ENCODE results near the gene TMA7.

TMA7 gene

DNA sequence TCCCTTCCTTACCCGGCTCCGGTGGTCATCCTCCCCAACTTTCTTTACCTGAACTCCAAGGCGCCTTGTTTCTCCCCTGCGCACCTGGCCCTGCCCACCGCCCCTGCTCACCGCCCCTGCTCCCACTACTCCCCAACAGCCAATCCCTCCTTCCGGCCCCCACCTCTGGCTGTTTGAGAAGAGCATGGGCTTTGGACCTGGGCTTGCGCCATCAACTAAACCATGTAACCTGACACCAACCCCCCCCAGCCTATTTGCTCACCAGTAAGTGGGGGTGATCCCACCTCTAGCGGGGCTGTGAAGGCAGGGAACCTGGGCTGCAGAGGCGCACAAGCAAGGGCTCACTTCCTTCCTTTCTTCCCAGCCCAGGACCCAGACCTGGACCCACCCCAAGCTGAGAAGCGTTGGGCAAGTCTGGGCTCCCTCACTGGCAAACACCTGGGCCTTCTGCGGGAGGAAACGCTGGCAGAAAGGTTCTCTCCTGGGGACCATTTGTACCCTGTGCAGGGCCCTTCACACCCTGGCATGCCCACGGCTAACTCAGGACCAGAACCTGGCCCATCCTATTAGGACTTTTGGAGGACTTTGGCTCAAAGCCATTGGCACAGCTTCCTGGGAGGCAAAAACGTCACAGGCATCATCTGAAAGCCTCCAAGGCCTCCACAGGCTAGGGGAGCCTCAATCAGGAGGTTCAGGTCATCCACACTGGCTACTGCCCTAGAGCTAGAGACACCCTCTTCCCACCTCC lies 9.9 kb upstream of the TMA7 start, which contains the start of gene PLXNB1 (continued):
- TF ChIP-seq, protein P1, sequence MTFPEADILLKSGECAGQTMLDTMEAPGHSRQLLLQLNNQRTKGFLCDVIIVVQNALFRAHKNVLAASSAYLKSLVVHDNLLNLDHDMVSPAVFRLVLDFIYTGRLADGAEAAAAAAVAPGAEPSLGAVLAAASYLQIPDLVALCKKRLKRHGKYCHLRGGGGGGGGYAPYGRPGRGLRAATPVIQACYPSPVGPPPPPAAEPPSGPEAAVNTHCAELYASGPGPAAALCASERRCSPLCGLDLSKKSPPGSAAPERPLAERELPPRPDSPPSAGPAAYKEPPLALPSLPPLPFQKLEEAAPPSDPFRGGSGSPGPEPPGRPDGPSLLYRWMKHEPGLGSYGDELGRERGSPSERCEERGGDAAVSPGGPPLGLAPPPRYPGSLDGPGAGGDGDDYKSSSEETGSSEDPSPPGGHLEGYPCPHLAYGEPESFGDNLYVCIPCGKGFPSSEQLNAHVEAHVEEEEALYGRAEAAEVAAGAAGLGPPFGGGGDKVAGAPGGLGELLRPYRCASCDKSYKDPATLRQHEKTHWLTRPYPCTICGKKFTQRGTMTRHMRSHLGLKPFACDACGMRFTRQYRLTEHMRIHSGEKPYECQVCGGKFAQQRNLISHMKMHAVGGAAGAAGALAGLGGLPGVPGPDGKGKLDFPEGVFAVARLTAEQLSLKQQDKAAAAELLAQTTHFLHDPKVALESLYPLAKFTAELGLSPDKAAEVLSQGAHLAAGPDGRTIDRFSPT (tag by site-specific recombination; IDR thresholded peaks at IDR 0.05), result peak; percentile 32; the same call in 1 of the 2 replicates
- 0 out of 2 replicates have a peak, but pooled peaks have one; percentile 26 for TF ChIP-seq BCL11B (tag by site-specific recombination; IDR thresholded peaks at IDR 0.05; ENCODE audit: low read depth)
- TF ChIP-seq KLF9 (tag by site-specific recombination; IDR thresholded peaks at IDR 0.05; ENCODE audit: low read depth), result peak; percentile 53; the same call in 1 of the 2 replicates
- TF ChIP-seq KLF16 (tag by site-specific recombination; IDR thresholded peaks at IDR 0.05), result peak; percentile 53; the same call in 1 of the 2 replicates
- peak; percentile 82 for TF ChIP-seq ZBTB8A (tag by site-specific recombination; IDR thresholded peaks at IDR 0.05)
- TF ChIP-seq, protein P2, sequence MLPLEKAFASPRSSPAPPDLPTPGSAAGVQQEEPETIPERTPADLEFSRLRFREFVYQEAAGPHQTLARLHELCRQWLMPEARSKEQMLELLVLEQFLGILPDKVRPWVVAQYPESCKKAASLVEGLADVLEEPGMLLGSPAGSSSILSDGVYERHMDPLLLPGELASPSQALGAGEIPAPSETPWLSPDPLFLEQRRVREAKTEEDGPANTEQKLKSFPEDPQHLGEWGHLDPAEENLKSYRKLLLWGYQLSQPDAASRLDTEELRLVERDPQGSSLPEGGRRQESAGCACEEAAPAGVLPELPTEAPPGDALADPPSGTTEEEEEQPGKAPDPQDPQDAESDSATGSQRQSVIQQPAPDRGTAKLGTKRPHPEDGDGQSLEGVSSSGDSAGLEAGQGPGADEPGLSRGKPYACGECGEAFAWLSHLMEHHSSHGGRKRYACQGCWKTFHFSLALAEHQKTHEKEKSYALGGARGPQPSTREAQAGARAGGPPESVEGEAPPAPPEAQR (tag by site-specific recombination; IDR thresholded peaks at IDR 0.05), result no peak
- peak; percentile 51; the same call in 1 of the 2 replicates for TF ChIP-seq KLF7 (tag by site-specific recombination; IDR thresholded peaks at IDR 0.05; ENCODE audit: borderline replicate concordance)
- TF ChIP-seq ZNF791 (tag by site-specific recombination; IDR thresholded peaks at IDR 0.05), result no peak
- peak; percentile 66 for TF ChIP-seq SP3 (tag by site-specific recombination; IDR thresholded peaks at IDR 0.05)
- peak; percentile 42; the same call in 1 of the 2 replicates for TF ChIP-seq ZNF2 (tag by site-specific recombination; IDR thresholded peaks at IDR 0.05)
- no peak for TF ChIP-seq ZNF266 (tag by site-specific recombination; IDR thresholded peaks at IDR 0.05; ENCODE audit: low read depth)
- TF ChIP-seq ZNF248 (tag by site-specific recombination; IDR thresholded peaks at IDR 0.05), result no peak
- TF ChIP-seq, protein P3, sequence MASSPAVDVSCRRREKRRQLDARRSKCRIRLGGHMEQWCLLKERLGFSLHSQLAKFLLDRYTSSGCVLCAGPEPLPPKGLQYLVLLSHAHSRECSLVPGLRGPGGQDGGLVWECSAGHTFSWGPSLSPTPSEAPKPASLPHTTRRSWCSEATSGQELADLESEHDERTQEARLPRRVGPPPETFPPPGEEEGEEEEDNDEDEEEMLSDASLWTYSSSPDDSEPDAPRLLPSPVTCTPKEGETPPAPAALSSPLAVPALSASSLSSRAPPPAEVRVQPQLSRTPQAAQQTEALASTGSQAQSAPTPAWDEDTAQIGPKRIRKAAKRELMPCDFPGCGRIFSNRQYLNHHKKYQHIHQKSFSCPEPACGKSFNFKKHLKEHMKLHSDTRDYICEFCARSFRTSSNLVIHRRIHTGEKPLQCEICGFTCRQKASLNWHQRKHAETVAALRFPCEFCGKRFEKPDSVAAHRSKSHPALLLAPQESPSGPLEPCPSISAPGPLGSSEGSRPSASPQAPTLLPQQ (tag by site-specific recombination; IDR thresholded peaks at IDR 0.05), result peak; percentile 43
- TF ChIP-seq KLF1 (tag by site-specific recombination; IDR thresholded peaks at IDR 0.05), result 0 out of 2 replicates have a peak, but pooled peaks have one; percentile 48
- peak; percentile 77 for TF ChIP-seq ZNF335 (tag by site-specific recombination; conservative IDR thresholded peaks at IDR 0.05)
- TF ChIP-seq, protein P4, sequence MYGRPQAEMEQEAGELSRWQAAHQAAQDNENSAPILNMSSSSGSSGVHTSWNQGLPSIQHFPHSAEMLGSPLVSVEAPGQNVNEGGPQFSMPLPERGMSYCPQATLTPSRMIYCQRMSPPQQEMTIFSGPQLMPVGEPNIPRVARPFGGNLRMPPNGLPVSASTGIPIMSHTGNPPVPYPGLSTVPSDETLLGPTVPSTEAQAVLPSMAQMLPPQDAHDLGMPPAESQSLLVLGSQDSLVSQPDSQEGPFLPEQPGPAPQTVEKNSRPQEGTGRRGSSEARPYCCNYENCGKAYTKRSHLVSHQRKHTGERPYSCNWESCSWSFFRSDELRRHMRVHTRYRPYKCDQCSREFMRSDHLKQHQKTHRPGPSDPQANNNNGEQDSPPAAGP (tag by site-specific recombination; IDR thresholded peaks at IDR 0.05), result peak; percentile 79
- TF ChIP-seq PRDM1 (tag by site-specific recombination; IDR thresholded peaks at IDR 0.05), result 0 out of 2 replicates have a peak, but pooled peaks have one; percentile 13
- TF ChIP-seq ZBTB1 (tag by site-specific recombination; IDR thresholded peaks at IDR 0.05), result no peak
- TF ChIP-seq, protein P5, sequence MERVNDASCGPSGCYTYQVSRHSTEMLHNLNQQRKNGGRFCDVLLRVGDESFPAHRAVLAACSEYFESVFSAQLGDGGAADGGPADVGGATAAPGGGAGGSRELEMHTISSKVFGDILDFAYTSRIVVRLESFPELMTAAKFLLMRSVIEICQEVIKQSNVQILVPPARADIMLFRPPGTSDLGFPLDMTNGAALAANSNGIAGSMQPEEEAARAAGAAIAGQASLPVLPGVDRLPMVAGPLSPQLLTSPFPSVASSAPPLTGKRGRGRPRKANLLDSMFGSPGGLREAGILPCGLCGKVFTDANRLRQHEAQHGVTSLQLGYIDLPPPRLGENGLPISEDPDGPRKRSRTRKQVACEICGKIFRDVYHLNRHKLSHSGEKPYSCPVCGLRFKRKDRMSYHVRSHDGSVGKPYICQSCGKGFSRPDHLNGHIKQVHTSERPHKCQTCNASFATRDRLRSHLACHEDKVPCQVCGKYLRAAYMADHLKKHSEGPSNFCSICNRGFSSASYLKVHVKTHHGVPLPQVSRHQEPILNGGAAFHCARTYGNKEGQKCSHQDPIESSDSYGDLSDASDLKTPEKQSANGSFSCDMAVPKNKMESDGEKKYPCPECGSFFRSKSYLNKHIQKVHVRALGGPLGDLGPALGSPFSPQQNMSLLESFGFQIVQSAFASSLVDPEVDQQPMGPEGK (tag by site-specific recombination; IDR thresholded peaks at IDR 0.05), result peak; percentile 97
- TF ChIP-seq, protein P6, sequence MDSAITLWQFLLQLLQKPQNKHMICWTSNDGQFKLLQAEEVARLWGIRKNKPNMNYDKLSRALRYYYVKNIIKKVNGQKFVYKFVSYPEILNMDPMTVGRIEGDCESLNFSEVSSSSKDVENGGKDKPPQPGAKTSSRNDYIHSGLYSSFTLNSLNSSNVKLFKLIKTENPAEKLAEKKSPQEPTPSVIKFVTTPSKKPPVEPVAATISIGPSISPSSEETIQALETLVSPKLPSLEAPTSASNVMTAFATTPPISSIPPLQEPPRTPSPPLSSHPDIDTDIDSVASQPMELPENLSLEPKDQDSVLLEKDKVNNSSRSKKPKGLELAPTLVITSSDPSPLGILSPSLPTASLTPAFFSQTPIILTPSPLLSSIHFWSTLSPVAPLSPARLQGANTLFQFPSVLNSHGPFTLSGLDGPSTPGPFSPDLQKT (IDR thresholded peaks at IDR 0.05; ENCODE audit: borderline replicate concordance, low read depth, low read length), result no peak
- TF ChIP-seq, protein P7, sequence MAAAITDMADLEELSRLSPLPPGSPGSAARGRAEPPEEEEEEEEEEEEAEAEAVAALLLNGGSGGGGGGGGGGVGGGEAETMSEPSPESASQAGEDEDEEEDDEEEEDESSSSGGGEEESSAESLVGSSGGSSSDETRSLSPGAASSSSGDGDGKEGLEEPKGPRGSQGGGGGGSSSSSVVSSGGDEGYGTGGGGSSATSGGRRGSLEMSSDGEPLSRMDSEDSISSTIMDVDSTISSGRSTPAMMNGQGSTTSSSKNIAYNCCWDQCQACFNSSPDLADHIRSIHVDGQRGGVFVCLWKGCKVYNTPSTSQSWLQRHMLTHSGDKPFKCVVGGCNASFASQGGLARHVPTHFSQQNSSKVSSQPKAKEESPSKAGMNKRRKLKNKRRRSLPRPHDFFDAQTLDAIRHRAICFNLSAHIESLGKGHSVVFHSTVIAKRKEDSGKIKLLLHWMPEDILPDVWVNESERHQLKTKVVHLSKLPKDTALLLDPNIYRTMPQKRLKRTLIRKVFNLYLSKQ (tag by site-specific recombination; IDR thresholded peaks at IDR 0.05; ENCODE audit: borderline replicate concordance), result no peak
- TF ChIP-seq, protein P8, sequence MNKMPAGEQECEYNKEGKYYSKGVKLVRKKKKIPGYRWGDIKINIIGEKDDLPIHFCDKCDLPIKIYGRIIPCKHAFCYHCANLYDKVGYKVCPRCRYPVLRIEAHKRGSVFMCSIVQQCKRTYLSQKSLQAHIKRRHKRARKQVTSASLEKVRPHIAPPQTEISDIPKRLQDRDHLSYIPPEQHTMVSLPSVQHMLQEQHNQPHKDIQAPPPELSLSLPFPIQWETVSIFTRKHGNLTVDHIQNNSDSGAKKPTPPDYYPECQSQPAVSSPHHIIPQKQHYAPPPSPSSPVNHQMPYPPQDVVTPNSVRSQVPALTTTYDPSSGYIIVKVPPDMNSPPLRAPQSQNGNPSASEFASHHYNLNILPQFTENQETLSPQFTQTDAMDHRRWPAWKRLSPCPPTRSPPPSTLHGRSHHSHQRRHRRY (tag by site-specific recombination; IDR thresholded peaks at IDR 0.05), result no peak
- peak; percentile 78 for TF ChIP-seq BCL11A (tag by site-specific recombination; IDR thresholded peaks at IDR 0.05; ENCODE audit: low read depth)
- TF ChIP-seq ZNF514 (tag by site-specific recombination; IDR thresholded peaks at IDR 0.05), result no peak
